ENCODE measurements around the gene ZSWIM2. TPM values are rescaled to one million over a fixed set of nuclear protein-coding genes. Genes with fewer than 3 reads are reported as not detected.
"Not testable (repeated sequence)": the region's sequence is repeated elsewhere in the genome, so short reads cannot be mapped to it uniquely, and the experiment has no call there.

Gene ZSWIM2, protein sequence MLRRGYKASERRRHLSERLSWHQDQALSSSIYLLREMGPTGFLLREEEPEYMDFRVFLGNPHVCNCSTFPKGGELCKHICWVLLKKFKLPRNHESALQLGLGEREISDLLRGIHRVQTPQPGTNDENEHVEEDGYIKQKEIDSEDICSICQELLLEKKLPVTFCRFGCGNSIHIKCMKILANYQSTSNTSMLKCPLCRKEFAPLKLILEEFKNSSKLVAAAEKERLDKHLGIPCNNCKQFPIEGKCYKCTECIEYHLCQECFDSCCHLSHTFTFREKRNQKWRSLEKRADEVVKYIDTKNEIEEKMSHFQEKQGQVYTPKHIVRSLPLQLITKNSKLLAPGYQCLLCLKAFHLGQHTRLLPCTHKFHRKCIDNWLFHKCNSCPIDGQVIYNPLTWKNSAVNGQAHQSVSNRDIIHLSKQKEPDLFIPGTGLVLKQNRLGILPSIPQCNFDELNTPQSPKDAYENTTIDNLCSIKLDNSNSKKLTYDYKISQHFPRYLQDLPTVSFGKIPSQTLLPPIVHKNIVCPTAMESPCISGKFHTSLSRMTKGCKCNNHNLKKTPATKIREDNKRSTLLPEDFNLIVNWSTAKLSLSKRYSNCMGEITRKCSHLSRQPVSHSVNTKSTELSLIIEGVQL
- total RNA-seq = not detected

DNA sequence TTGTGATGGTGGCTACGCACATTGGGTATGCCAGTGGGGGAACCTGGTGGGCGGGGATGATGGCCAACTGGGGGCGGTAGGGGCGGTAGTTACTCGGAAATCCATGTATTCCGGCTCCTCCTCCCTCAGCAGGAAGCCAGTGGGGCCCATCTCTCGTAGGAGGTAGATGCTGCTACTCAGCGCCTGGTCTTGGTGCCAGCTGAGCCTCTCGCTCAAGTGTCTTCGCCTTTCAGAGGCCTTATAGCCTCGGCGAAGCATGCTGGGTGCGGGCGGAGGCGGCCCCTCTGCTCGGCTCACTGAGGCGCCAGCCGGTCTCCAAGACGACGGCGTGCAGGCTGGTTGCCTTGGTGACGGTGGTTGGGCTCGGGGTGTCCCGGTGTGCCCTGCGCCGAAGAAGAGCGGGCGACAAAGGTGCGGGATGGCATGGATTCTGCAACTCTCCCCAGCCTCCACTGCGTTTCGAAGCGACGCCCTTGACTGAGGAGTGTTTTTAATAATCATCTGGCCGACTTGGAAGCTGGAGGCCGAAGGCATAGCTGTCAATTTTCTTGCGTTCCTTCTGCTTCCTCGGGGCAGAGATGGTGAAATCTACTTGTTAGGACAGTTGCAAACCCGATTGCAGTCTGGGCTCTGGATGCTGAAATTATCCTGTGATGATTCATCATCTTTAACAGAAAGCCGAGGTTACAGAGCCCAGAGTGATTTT lies at the start of gene ZSWIM2:
Gene ZSWIM2, minus strand, starts transcription at position 298 of the 706 bp plus-strand sequence. Its CDS starts 40 bp downstream, at position 258.
- DNase-seq (ENCODE audit: low spot score) = peak; percentile 48

DNA sequence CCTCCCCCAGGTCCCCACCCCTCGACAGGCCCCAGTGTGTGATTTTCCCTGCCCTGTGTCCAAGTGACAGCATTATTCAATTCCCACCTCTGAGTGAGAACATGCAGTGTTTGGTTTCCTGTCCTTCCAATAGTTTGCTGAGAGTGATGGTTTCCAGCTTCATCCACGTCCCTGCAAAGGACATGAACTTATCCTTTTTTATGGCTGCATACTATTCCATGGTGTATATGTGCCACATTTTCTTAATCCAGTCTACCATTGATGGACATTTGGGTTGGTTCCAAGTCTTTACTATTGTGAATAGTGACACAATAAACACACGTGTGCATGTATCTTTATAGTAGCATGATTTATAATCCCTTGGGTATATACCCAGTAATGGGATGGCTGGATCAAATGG lies 47.2 kb upstream of the ZSWIM2 start:
- not testable (repeated sequence) for DNase-seq (ENCODE audit: low spot score)

DNA sequence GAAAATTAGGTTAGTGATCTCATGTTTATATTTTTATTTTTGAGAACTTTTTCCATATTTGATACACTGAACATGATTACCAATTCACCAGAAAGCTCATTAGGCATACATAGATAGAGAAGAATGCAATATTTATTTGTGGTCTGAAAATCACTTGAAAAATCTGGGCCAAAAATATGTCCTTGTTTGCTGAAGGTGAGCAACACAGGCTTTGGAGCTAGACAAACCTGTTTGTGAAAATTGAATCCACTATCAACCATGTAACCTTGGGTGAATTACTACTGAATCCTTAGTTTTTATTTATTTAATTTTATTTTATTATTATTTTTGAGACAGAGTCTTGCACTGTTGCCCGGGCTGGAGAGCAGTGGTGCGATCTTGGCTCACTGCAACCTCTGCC lies 46.5 kb upstream of the ZSWIM2 start:
- DNase-seq (ENCODE audit: low spot score) = no peak

DNA sequence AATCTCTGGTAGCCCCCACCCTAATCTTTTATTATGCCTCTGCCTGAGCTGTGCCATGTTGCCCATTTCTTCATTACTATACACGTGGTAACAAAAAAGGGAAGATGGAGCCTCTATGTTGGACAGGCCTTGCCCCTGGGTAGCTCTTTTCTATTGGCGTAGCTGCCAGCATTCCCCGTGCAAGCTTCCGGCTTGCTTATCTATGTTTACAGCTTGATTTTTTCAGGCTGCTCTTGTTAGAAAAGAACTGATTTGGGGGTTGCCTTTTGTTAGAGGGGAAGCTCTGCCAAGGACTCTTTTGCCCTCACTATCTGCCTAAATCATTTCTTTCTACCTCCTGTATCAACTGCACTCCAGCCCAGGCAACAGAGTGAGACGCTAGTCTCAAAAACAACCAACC lies 45.5 kb upstream of the ZSWIM2 start:
- no peak for DNase-seq (ENCODE audit: low spot score)

DNA sequence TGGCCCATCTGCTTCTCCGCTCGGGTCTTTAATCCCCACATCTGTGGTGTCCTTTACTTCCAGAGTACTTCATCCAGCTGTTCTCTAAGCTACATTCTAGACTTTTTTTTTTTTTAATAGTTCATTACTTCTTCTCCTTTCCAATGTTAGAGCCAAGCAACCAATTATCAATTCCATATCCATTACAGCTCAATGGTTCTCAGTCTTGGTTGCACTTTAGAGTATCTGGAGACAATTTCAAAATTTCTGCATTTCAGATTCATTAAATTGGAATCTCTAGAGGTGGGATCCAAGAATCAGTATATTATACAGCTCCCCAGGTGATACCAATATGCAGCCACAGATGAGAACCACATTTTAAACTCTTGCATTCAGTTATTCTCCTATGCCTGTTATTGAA lies 43.9 kb upstream of the ZSWIM2 start:
- no peak for DNase-seq (ENCODE audit: low spot score)

DNA sequence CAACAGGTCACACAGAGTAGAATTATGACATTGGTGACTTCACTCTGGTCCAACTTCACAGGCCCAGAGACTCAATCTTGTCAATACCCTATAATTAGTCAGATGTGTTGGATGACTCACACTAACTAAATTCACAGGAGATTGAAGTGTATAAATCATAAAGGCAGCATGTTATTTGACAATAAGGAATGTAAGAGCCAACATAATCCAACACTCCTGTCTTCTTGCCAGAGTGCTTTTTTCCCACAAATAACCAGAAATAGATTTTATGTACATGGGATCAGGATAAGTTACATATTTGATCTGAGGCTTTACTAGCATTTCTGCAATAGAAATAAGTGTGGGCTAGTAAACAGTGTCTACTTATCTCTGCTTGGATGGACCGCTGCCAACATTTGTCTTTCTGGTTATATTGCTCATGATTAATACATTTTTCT lies 42.2 kb upstream of the ZSWIM2 start:
- DNase-seq (ENCODE audit: low spot score) = no peak

DNA sequence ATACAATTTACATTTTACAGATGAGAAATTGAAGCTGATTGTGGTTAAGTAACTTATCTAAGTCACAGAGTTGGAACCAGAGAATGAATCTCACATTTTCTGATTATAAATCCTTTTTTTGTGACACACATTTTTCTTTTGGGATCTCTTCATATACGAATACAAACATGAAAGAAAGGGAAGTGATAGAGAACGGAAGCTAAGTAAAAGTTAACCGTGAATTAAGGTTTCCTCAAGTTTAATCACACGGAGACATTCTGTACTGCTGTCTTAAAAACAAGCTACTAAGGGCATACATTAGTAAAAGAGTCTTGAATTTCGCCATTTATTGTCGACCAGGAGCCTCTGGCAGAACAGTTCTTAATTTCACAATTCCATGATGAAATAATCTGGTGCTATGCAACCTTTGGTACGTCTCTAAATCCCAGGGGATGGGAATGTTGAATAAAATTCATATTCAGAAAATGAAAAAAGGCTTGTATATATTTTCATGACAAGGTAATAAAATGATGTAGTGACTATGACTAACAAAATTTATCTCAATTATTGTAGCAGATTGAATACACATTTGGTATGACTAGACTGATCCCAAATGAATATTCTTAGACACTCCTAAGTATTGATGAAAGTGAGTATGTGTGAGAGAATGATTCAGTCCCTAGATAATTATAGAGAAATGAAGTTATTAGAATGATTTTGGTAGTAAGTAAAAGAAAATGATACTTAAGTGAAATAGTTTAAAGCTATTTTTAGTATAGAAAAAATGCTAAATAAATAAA lies 40.3 kb upstream of the ZSWIM2 start:
- no peak for DNase-seq (ENCODE audit: low spot score)

DNA sequence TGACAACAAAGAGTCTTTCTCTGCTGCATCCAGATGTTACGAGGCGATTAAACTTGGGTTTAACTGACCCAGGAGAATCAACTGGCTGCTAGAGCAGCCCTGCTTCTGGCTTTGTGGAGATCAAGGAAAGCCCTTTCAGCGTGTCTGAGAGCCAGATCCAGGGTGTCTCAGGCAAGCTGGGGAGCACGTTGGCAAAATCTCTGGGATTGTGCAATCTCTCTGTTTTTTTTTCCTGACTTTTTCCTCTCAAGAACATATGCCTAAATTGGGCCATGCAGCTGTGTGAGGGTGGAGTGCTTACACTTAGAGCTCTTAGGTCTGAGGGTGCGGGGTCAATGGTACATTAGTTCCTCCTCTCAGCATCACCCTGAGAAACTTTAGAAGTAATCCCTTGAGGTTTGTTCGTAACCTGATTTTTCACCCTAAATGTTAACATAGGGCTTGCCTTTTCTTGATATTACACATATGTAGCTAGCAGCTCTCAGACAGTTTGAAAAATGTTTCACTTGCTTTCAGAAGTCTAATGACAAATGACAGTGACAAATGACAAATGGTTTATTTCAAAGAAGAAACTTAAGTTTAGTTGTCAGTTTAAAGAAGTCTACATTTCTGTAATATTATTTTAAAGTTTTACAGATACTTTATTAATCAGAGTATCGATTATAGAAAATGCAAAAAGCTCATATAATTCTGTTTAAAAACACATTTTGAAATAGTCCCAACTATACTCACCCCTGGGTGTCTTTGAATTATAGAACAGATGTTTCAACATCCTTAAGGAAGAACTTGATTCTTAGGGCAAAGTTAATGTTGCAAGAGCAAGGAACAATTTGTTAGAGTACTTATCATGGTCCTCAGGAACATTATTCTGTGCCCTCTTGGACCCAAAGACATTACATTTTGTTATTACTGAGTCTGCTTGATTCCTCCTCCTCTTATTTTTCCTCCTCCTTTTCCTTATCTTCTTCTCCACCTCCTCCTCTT lies 38.4 kb upstream of the ZSWIM2 start:
- no peak for DNase-seq (ENCODE audit: low spot score)

DNA sequence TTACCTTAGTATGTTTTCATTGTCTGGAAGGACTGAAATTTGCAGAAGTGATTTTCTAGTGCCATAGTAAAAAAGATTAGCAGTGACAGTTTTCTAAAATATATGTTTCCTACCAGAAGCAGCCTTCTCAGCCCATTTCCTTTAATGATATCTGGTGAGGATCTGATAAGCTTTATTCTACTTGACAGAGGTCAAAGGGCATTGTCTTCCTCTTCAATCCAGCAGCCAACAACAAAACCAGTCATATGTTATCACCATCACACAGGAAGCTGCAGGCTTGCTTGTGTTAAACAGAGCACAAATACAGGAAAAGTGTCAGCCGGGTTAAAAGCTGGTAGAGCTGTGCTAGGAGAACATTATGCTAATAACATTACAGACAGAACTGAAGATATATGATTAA lies 35.6 kb upstream of the ZSWIM2 start:
- DNase-seq (ENCODE audit: low spot score) = no peak

DNA sequence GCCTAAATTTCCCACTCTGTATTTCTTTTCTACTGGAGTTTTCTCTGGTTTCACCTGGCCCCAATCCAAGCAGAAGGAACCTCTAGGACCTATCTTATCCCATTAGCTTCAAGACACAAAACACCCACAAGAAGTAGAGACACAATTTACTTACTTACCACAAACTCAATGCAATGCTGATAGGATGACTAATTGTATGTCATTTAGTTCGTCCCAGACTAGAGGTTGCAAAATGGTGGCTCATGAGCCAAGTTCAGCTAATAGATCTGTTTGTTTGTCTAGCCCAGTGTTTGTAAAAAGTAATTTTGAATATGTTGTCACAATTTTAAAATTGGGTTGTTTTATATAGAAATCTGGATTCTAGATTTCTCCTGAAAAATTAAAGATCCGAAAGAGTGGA lies 34.7 kb upstream of the ZSWIM2 start:
- no peak for DNase-seq (ENCODE audit: low spot score)

DNA sequence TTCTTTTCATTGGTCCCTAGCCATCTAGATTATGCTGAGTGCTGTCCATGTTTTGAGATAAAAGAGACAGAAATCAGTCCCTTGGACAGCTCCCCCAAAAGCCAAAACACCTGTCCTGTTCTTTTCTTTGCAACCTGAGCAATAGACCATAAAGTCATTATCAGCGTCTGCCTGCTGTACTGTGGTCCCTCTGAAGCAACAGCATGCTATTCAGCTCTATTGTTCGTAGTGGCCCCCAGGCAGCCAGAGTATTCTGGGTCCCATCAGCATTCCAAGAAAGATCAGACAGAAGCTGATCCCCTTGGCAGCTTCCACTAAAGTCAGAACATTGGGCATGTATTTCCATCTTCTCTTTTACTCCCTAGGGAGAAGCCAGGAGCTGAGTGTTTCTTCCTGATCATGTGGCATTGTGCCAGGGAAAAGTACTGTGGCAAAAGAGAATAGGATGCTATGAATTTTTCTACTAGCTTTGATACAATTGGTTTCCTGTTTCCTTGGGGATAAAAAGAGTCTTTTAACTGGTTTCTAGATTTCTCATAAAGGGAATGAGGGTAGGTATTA lies 33.6 kb upstream of the ZSWIM2 start:
- no peak for DNase-seq (ENCODE audit: low spot score)

DNA sequence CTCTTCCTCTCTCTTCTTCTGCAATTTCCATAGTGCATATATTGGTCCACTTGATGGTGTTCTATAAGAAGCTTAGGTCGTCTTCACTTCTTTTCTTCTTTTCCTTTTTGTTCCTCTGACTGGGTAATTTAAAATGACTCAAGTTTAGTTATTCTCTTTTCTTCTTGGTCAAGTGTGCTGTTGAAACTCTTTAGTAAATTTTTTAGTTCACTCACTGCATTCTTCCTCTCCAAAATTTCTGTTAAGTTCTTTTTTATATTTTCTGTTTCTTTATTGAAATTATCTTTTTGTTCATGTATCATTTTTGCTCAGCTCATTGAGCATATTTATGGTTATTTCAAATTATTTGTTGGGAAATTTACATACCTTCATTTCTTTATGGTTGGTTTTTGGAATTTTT lies 32.7 kb upstream of the ZSWIM2 start:
- no peak for DNase-seq (ENCODE audit: low spot score)

DNA sequence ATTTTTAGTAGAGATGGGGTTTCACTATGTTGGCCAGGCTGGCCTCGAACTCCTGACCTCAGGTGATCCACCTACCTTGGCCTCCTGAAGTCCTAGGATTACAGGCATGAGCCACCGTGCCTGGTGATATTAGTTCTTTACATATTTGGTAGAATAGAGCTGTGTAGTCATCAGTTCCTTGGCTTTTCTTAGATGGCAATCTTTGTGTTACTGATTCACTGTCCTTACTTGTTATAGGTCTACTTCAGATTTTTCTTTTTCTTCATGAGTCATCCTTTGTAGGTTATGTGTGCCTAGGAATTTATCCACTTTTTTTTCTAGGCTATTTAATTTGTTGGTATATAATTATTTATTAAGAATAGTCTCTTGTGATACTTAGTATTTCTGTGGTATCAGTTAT lies 30.3 kb upstream of the ZSWIM2 start:
- DNase-seq (ENCODE audit: low spot score) = no peak

DNA sequence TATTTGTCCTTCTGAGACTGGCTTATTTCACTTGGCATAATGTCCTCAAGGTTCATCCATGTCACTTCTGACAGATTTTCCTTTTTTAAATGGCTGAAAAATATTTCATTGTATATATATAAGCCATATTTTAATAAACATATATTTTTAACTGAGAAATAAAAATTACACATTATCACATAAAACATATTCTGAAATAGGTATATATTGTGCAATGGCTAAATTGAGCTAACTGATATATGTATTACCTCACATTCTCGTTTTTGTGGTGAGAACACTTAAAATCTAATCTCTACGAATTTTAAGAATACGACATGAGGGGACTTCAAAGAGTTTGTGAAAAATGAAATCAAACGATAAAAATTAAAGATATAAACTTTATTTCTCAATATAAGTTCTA lies 25.7 kb upstream of the ZSWIM2 start:
- no peak for DNase-seq (ENCODE audit: low spot score)

DNA sequence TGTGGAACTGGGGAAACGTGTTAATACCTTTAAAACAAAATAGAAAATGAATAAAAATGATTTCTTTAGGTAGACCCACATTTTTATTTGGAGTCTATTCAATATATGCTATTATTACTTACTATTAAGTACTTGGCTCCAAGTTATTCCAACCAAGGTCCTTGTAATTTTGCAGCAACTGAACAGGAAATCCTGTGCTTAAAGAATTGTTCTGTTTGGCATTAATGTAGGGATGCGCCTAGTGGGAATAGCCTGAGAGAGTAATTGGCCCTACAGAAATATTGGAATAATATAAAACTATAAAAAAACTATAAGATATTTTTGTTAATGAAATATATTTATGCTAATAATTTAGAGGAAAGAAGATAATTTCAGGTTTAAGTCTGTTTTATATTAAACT lies 22.9 kb upstream of the ZSWIM2 start:
- no peak for DNase-seq (ENCODE audit: low spot score)

DNA sequence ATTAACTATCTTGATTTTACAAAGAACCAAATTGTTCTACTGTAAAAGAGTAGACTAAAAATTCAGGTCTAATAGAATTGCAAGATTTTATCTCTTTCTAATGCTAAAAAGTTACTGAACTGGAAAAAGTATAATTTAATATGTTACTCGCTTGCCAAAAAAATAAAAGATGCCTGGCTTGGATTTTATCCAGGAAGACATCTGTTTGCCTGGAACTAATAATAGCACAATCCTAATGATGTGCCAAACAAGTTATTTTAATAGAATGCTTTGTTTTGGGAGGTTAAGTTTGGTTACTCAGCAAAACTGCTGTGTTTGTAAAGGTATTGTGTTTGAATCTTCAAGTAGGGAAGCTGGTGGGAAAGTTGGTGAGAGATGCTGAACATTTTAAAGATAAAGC lies 19.4 kb upstream of the ZSWIM2 start:
- no peak for DNase-seq (ENCODE audit: low spot score)

DNA sequence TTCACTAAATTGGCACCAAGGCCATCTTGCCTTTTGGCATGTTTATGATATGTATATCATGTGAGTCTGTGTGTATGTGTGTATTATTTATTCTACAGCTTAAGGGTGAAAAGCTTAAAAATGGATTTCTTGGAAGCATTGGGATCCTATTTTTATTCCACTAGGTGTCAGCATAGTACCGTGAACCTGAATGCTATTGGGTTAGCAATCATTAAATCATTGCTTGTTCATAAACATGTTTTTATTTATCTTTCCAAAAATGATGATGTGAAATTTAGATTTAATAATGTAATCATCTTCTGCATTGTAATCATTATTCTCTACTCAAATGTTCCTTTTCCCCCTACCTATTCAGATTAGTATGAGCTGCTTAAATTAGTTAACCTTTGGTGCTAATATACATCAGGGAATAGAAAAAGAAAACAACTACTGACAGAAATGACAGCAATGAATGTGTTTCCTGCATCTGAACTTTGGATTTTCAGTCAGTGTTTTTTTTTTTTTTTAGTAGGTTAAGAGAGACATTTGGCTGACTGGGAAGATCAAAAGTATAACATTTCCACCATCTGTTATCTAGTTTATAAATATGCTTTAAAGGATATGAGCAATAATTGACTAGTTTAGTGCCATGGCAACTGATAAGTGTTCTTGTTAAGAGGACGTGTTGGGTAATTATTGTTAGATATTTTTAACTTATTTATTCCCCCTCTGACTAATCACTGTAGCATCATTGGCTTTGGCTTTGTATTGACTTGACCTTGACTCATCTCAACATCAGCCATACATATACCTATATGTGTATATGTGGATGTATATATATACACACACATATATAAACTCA lies 14.1 kb upstream of the ZSWIM2 start:
- no peak for DNase-seq (ENCODE audit: low spot score)

DNA sequence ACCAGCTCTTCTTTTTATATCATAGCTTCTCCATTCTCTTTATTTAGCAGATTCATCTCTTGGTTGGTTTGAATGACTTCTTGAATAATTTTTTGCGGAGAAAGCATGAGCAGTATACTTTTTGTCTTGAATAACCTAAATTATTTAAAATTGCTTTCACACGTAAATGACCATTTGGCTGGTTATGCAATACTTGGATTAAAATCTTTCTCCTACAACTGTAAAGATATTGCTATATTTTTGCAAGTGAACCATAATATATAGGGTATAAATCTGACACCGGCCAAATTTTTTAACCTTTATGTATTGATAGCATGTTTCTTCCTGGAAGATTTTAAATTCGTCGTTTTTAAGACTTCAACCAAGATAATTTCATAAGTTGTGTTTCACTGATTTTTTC lies 6.2 kb upstream of the ZSWIM2 start:
- no peak for DNase-seq (ENCODE audit: low spot score)

DNA sequence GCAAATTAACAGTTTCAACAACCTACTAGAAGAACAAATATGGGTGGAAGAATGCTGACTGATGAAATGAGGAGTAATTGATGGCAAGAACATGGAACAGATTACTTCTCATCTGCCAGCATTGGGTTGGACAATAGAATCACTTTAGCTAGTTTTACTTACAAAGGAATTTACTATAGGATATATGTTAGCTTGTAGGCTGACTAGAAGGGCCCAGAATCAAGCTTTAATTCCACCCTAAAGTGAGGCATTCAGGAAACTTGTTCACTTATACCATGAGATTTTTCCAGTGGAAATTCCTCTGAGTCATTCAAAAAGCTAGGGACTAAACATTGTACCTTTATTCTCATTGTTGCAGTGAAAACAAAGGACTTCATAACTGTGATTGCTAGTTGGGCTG lies 5.0 kb upstream of the ZSWIM2 start:
- no peak for DNase-seq (ENCODE audit: low spot score)

DNA sequence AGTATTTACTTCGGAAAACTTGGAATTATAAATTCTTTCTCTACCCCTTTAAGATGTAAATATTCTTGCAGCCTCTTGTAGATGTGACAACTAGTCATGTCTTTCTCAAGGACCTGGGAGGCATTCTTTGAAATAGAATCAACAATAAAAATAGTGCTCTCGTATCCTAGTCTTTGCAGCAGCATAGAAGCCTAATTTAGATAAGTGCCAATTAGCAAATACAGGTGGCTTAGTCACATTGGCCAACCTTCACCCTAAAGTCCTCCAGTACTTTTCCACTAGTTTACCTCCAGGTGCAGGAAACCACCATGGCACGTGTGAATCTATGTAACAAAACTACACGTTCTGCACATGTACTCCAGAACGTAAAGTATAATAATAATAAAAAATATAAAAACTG lies 3.5 kb upstream of the ZSWIM2 start:
- no peak for DNase-seq (ENCODE audit: low spot score)
